ENCODE data around the gene SLC22A2. TPM values are rescaled to one million over a fixed set of nuclear protein-coding genes. Genes with fewer than 3 reads are reported as not detected.

SLC22A2 gene
- total RNA-seq, 1 donor from 2014 or later, result not detected

GRCh38 chr6:160252073-160252813 is 6.4 kb downstream of the SLC22A2 start:
- H3K27ac Mint-ChIP-seq, result no peak overlapping the region
- DNase-seq (ENCODE audit: extremely low spot score, unreplicated experiment), result no peak
- no peaks in the 10 kb centered on the region for H3K36me3 Mint-ChIP-seq

GRCh38 chr6:160249671-160250070 is 8.9 kb downstream of the SLC22A2 start:
- no peak overlapping the region for H3K4me3 Mint-ChIP-seq
- peaks cover 17% of the 10 kb centered on the region for H3K27me3 Mint-ChIP-seq
- no peaks in the 10 kb centered on the region for H3K36me3 Mint-ChIP-seq
- H3K4me1 Mint-ChIP-seq (ENCODE audit: unreplicated experiment), result peaks cover 19% of the 10 kb centered on the region
- H3K9me3 Mint-ChIP-seq, result no peaks in the 10 kb centered on the region
- H3K27ac Mint-ChIP-seq, result no peak overlapping the region
- DNase-seq (ENCODE audit: extremely low spot score, unreplicated experiment), result no peak
- TF ChIP-seq CTCF (conservative IDR thresholded peaks at IDR 0.05), result no peak

More at GRCh38 chr6:160252073-160252813, 6.4 kb downstream of the SLC22A2 start:
- H3K4me3 Mint-ChIP-seq, result no peak overlapping the region
- no peak for TF ChIP-seq CTCF (conservative IDR thresholded peaks at IDR 0.05)
- no peaks in the 10 kb centered on the region for H3K9me3 Mint-ChIP-seq
- peaks cover 37% of the 10 kb centered on the region for H3K27me3 Mint-ChIP-seq
- H3K4me1 Mint-ChIP-seq (ENCODE audit: unreplicated experiment), result peaks cover 24% of the 10 kb centered on the region

- H3K4me3 Mint-ChIP-seq, result peak overlapping the region; percentile 11
- H3K27me3 Mint-ChIP-seq, result peaks cover 12% of the 10 kb centered on the region
- no peak for DNase-seq (ENCODE audit: extremely low spot score, unreplicated experiment)
These were observed 10.1 kb downstream of the SLC22A2 start for GRCh38 chr6:160248538-160248937.

GRCh38 chr6:160247457-160247883 is 11.2 kb downstream of the SLC22A2 start:
- peak overlapping the region; percentile 1 for H3K4me3 Mint-ChIP-seq
- peaks cover 12% of the 10 kb centered on the region for H3K27me3 Mint-ChIP-seq
- DNase-seq (ENCODE audit: extremely low spot score, unreplicated experiment), result no peak
- TF ChIP-seq CTCF (conservative IDR thresholded peaks at IDR 0.05), result no peak
- no peak overlapping the region for H3K27ac Mint-ChIP-seq
- peaks cover 14% of the 10 kb centered on the region for H3K4me1 Mint-ChIP-seq (ENCODE audit: unreplicated experiment)
- no peaks in the 10 kb centered on the region for H3K9me3 Mint-ChIP-seq
- no peaks in the 10 kb centered on the region for H3K36me3 Mint-ChIP-seq

More at GRCh38 chr6:160248538-160248937, 10.1 kb downstream of the SLC22A2 start:
- Mint-ChIP-seq H3K4me1 (ENCODE audit: unreplicated experiment) (peaks cover 14% of the 10 kb centered on the region), H3K9me3 (no peaks in the 10 kb centered on the region), H3K27ac (no peak overlapping the region), H3K36me3 (no peaks in the 10 kb centered on the region)
- no peak for TF ChIP-seq CTCF (conservative IDR thresholded peaks at IDR 0.05)

- no peaks in the 10 kb centered on the region for H3K36me3 Mint-ChIP-seq
- no peak overlapping the region for H3K27ac Mint-ChIP-seq
- no peaks in the 10 kb centered on the region for H3K4me1 Mint-ChIP-seq (ENCODE audit: unreplicated experiment)
- no peak for DNase-seq (ENCODE audit: extremely low spot score, unreplicated experiment)
- no peak for TF ChIP-seq CTCF (conservative IDR thresholded peaks at IDR 0.05)
- no peaks in the 10 kb centered on the region for H3K27me3 Mint-ChIP-seq
- no peak overlapping the region for H3K4me3 Mint-ChIP-seq
- peaks cover 10% of the 10 kb centered on the region for H3K9me3 Mint-ChIP-seq
These were observed 17.9 kb downstream of the SLC22A2 start for GRCh38 chr6:160240691-160241084.
